IPS-18a (cell line): Measurements from ENCODE around the gene STKLD1.
"Not testable (repeated sequence)": the region's sequence is repeated elsewhere in the genome, so short reads cannot be mapped to it uniquely, and the experiment has no call there.

Source experiments
- H3K27ac ChIP-seq: one replicate; pipeline ENCODE4 v1.5.1; 2013; ENCODE audit warnings: low read length
- H3K27me3 ChIP-seq: one replicate; pipeline ENCODE4 v1.6.1; 2013; ENCODE audit warnings: mild to moderate bottlenecking, low read length; ENCODE audit not compliant: control insufficient read depth, insufficient read depth
- H3K36me3 ChIP-seq: one replicate; pipeline ENCODE4 v1.6.1; 2013; ENCODE audit warnings: low read depth, low read length; ENCODE audit not compliant: control insufficient read depth
- H3K4me1 ChIP-seq: one replicate; pipeline ENCODE4 v1.6.1; 2013; ENCODE audit warnings: low read depth, low read length; ENCODE audit not compliant: control insufficient read depth
- H3K4me3 ChIP-seq: one replicate; pipeline ENCODE4 v1.5.1; 2013; ENCODE audit warnings: low read length
- H3K9ac ChIP-seq: one replicate; pipeline ENCODE4 v1.6.1; 2013; ENCODE audit warnings: mild to moderate bottlenecking, low read length, moderate library complexity
- H3K9me3 ChIP-seq: one replicate; pipeline ENCODE4 v1.6.1; 2013; ENCODE audit warnings: low read depth, low read length; ENCODE audit not compliant: control insufficient read depth

The STKLD1 gene

DNA sequence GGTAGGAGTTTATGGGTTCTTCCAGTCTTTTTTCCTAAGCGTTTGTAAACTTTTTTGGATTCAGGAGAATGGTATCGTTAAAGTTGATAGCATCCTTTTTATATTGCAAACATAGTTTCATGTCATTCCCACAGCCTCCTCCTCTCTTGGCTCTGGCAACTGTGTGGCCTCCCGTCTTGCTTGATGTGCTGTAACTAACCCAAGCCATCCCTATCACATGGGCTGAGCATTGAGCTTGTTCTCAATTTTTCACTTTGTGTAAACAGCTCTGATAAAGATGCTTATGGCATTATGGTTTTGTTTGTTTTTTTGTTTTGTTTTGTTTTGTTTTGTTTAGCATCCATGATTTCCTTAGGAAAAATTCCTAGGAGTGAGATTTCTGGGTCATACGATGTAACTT, 4.6 kb downstream of the STKLD1 start:
- no peaks in the 10 kb centered on the region for H3K9me3 ChIP-seq
- no peak overlapping the region for H3K4me3 ChIP-seq
- peaks cover 22% of the 10 kb centered on the region for H3K27me3 ChIP-seq
- no peak overlapping the region for H3K9ac ChIP-seq
- peaks cover 3% of the 10 kb centered on the region for H3K4me1 ChIP-seq
- no peak overlapping the region for H3K27ac ChIP-seq
- no peaks in the 10 kb centered on the region for H3K36me3 ChIP-seq

DNA sequence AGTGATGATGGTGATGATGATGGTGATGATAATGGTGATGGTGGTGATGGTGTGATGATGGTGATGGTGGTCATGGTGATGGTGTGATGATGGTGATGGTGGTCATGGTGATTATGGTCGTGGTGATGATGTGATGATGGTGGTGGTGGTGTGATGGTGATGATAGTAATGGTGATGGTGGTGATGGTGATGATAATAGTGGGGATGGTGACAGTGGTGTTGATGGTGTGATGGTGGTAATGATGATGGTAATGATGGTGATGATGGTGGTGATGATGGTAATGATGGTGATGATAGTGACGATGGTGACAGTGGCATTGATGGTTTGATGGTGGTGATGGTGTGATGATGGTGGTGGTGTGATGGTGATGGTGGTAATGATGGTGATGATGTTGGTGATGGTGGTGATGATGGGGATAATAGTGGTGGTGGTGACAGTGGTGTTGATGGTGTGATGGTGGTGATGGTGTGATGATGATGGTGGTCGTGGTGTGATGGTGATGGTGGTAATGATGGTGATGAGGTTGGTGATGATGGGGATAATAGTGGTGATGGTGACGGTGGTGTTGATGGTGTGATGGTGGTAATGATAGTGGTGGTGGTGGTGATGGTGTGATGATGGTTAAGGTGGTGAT, 6.5 kb downstream of the STKLD1 start:
- Histone ChIP-seq H3K4me3 (no peak overlapping the region), H3K36me3 (no peaks in the 10 kb centered on the region), H3K9me3 (no peaks in the 10 kb centered on the region), H3K4me1 (peaks cover 3% of the 10 kb centered on the region), H3K27me3 (peaks cover 10% of the 10 kb centered on the region), H3K9ac (no peak overlapping the region), H3K27ac (no peak overlapping the region)

DNA sequence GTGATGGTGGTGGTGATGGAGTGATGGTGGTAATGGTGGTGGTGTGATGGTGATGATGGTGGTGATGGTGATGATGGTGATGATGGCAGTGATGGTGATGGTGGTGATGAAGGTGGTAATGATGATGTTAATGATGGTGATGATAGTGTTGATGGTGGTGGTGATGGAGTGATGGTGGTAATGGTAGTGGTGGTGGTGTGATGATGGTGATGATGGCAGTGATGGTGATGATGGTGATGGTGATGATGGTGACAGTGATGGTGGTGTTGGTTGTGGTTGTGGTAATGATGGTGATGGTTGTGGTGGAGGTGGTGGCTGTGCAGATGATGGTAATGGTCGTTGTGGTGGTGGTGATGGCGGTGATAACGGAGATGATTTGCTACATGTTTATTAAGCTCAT, 7.3 kb downstream of the STKLD1 start:
- Histone ChIP-seq H3K27me3 (peaks cover 4% of the 10 kb centered on the region), H3K36me3 (no peaks in the 10 kb centered on the region), H3K4me1 (no peaks in the 10 kb centered on the region), H3K4me3 (no peak overlapping the region), H3K27ac (no peak overlapping the region), H3K9me3 (no peaks in the 10 kb centered on the region), H3K9ac (no peak overlapping the region)

DNA sequence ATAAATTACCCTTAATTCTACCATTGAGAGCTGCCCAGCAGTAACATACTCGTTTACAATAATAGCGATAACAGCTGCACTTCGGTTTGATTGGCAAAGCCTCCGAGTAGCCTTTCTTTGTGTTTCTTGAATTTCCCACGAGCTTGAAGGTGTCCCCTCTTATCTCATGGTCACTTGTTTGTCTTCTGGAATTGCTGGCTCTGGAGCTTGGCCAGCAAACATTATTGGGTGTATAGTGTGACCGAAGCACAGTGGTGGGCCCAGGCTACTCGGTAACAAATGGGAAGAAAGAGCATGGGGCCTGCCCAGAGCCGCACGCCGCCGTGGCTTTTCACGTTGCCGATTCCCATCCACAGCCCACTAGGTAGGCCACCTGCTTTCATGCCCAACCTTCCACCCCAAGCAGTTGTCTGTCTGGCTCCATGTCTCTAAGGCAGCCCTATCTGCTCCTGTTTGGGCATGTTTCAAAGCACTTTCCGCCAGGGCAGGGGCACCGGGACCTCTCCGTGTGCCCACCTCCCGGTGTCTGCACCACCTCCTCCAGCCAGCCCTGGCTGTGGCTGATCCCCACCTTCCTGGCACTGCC, 8.7 kb downstream of the STKLD1 start:
- Histone ChIP-seq H3K9ac (no peak overlapping the region), H3K27me3 (no peaks in the 10 kb centered on the region), H3K4me1 (no peaks in the 10 kb centered on the region), H3K27ac (no peak overlapping the region), H3K4me3 (no peak overlapping the region), H3K9me3 (no peaks in the 10 kb centered on the region), H3K36me3 (no peaks in the 10 kb centered on the region)

DNA sequence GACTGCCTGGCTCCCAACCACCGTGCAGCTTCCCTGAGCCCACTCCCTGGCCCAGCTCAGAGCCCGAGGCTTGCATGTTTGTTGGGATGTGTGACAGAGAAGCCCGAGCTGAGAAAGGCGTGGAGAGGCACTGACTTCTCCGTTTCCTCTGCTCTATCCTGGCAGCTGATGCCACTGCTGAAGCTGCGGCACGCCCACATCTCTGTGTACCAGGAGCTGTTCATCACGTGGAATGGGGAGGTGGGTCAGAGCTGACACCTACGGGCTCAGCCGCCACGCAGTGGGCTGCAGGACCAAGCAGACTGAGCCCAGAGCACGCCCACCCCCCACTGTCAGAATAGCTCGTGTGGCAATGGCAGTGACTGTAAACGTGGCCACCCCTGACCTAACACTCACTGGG, 9.3 kb downstream of the STKLD1 start:
- Histone ChIP-seq H3K4me1 (no peaks in the 10 kb centered on the region), H3K36me3 (no peaks in the 10 kb centered on the region), H3K27me3 (no peaks in the 10 kb centered on the region), H3K4me3 (no peak overlapping the region), H3K27ac (no peak overlapping the region), H3K9ac (no peak overlapping the region), H3K9me3 (no peaks in the 10 kb centered on the region)

DNA sequence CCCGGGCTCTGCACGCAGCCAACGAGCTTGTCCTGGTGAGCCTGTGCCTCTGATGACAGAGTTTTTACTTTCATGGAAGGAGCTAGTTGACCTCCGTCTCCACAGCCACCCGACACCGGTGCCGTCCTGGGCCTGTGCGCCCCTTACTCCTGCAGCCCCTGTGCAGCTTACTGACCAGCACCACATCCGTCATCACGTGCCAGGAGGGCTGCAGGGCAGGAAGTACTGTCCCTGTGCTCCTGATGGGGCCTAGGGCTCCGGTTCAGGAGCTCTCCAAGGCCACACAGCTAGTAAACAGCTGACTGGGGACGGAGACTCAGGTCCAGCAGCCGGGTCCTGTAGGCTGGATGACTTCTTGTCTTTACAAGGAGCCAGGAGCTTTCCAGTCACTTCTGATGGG, 10.2 kb downstream of the STKLD1 start:
- H3K36me3 ChIP-seq, result no peaks in the 10 kb centered on the region
- H3K27ac ChIP-seq, result no peak overlapping the region
- H3K27me3 ChIP-seq, result no peaks in the 10 kb centered on the region
- no peak overlapping the region for H3K9ac ChIP-seq
- no peaks in the 10 kb centered on the region for H3K4me1 ChIP-seq
- H3K4me3 ChIP-seq, result no peak overlapping the region
- H3K9me3 ChIP-seq, result no peaks in the 10 kb centered on the region

DNA sequence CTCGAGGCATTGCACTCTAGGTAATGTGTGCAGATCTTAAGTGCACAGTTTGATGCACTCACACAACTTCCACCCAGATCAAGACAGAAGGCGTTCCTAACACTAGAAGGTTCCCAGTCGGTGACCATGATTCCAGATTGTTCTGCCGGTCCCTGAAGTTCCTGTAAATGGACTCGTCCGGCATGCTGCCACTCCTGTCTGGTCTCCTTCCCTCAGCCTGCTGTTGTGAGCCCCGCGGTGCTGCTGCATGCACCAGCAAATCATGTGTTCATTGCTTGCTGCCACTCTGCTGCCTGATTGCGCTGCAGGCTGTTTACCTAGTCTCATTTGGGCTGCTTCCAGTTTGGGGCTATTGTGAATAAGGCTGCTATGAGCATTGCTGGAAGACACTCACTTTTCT, 11.5 kb downstream of the STKLD1 start:
- Histone ChIP-seq H3K27ac (no peak overlapping the region), H3K9ac (no peak overlapping the region), H3K4me1 (no peaks in the 10 kb centered on the region), H3K36me3 (no peaks in the 10 kb centered on the region), H3K9me3 (no peaks in the 10 kb centered on the region), H3K27me3 (no peaks in the 10 kb centered on the region), H3K4me3 (no peak overlapping the region)

DNA sequence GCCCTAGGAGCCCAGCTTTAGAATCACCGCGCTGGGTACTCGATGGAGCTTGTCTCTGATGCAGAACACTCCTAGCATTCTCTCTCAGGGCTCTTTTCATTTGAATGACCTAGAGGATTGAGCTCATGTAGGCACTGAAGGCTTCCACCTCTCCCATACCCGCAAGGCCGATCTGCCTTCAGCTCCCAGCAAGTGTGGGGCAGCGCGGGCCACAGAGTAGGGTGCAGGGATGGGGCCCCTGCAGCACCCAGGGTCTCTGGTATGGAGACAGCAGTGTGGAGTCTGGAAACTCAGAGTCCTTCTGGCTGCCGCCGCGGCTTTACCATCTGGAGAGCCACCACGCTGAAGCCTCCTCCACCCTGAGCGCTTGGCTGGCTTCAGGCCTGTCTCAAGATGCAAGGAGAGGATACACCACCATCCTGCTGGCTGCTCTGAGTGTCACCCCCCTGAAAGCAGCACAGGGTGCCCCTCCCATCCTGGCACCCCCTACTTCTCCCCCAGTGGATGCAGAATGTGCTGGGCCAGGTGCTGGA, 12.9 kb downstream of the STKLD1 start:
- no peaks in the 10 kb centered on the region for H3K9me3 ChIP-seq
- no peaks in the 10 kb centered on the region for H3K27me3 ChIP-seq
- no peaks in the 10 kb centered on the region for H3K36me3 ChIP-seq

DNA sequence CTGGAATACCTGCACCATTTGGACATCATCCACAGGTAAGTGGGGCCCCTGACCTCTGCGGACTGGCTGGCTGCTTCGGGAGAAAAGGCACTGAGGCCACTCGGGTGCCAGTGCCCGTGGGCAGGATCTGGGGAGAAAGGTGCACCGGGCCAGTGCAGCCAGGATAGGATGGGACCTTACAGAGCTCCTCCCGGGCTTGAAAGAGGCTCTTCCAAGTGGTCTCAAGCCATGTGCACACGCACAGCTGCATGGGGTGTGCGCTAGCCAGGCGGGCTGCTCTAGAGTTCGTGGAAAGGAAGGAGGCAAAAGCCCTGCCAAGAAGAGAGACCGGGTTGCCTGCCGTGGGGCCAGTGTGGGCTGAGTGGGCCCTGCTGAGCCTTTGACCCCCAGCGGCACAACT, 13.4 kb downstream of the STKLD1 start:
- no peaks in the 10 kb centered on the region for H3K27me3 ChIP-seq
- no peak overlapping the region for H3K4me3 ChIP-seq
- no peak overlapping the region for H3K27ac ChIP-seq
- no peaks in the 10 kb centered on the region for H3K9me3 ChIP-seq
- H3K4me1 ChIP-seq, result no peaks in the 10 kb centered on the region
- no peak overlapping the region for H3K9ac ChIP-seq
- no peaks in the 10 kb centered on the region for H3K36me3 ChIP-seq

More for the DNA sequence above, 12.9 kb downstream of the STKLD1 start:
- H3K4me3 ChIP-seq, result no peak overlapping the region
- H3K27ac ChIP-seq, result no peak overlapping the region
- no peaks in the 10 kb centered on the region for H3K4me1 ChIP-seq
- H3K9ac ChIP-seq, result no peak overlapping the region

DNA sequence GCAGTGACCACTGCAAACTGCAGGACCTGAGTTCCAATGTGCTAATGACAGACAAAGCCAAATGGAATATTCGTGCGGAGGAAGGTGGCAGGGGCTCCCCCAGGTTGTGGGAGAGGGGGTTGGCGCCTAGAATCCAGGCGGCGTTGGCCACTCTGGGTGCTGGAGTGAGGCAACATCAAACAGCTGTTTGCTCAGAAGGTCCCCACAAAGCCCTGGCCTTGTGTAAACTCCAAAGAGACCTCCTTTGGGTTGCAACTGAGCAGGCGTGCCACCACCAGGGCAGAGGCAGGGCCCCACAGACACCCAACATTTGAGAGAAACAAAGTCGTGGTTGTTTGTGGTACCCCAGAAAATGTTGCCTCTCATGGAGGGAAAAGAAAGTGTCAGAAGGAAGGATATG, 14.5 kb downstream of the STKLD1 start:
- Histone ChIP-seq H3K36me3 (no peaks in the 10 kb centered on the region), H3K27ac (no peak overlapping the region), H3K9ac (no peak overlapping the region), H3K4me1 (no peaks in the 10 kb centered on the region), H3K27me3 (no peaks in the 10 kb centered on the region), H3K4me3 (no peak overlapping the region), H3K9me3 (no peaks in the 10 kb centered on the region)

DNA sequence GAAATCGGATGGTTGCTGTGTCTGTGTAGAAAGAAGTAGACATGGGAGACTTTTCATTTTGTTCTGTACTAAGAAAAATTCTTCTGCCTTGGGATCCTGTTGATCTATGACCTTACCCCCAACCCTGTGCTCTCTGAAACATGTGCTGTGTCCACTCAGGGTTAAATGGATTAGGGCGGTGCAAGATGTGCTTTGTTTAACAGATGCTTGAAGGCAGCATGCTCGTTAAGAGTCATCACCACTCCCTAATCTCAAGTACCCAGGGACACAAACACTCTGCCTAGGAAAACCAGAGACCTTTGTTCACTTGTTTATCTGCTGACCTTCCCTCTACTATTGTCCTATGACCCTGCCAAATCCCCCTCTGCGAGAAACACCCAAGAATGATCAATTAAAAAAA, 15.3 kb downstream of the STKLD1 start:
- H3K9ac ChIP-seq, H3K27ac ChIP-seq, H3K4me1 ChIP-seq, H3K4me3 ChIP-seq, H3K9me3 ChIP-seq, H3K27me3 ChIP-seq, H3K36me3 ChIP-seq: not testable (repeated sequence)

DNA sequence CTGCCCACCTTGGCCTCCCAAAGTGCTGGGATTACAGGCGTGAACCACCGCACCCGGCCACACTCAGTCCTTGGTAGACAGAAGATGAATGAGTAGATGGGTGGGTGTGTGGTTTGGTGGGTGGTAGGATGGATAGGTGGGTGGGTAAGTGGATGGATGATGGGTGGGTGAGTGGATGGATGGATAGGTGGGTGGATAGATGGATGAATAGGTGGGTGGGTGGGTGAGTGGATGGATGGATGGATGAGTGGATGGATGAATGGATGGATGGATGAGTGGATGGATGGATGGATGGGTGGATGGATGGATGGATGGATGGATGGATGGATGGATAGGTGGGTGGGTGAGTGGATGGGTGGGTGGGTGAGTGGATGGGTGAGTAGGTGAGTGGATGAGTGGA, 16.1 kb downstream of the STKLD1 start:
- not testable (repeated sequence) for H3K36me3 ChIP-seq, H3K27ac ChIP-seq, H3K4me3 ChIP-seq, H3K27me3 ChIP-seq, H3K9me3 ChIP-seq, H3K4me1 ChIP-seq, H3K9ac ChIP-seq
